GM13976 (cell line): ENCODE data around the gene TAF11.

Experiments used
- DNase-seq: peaks from one replicate; pipeline ENCODE4 v3.0.0; 2012; ENCODE audit warnings: low spot score
- in situ Hi-C: fragments of 300-500 bp; cut with MboI; formaldehyde crosslinking; loops from one replicate; pipeline ENCODE4 v1.12.0; 2022; ENCODE audit warnings: low sequenced_read_pairs, mixed read lengths, inconsistent platforms; ENCODE audit not compliant: unreplicated experiment
- TF ChIP-seq, protein P1 (sequence below): IDR thresholded peaks from 2 replicates; pipeline ENCODE4 v1.5.1; 2012; ENCODE audit warnings: borderline replicate concordance, mild to moderate bottlenecking; ENCODE audit not compliant: insufficient read depth; ENCODE audit errors: extremely low read depth, missing control alignments, control extremely low read depth

TAF11 gene

DNA sequence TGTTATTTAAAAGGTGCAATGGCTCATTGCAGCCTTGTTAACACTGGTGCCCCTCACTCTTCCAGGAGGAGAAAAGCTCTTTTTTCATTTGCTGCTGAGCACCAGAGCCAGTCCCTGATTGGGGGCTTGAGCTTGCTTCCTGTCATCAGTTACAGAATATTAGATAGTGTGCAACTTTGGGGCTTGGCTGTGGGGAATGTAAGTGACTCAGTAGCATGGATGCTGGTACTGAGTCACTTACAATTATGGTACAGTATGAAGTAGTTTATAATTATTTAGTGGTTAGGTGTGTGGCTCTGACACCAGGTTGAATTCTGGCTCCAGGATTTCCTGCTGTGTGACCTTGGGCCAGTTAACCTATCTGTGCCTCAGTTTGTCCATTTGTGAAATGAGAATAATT, 38.8 kb upstream of the TAF11 start:
- DNase-seq = no peak
- TF ChIP-seq, protein P1, sequence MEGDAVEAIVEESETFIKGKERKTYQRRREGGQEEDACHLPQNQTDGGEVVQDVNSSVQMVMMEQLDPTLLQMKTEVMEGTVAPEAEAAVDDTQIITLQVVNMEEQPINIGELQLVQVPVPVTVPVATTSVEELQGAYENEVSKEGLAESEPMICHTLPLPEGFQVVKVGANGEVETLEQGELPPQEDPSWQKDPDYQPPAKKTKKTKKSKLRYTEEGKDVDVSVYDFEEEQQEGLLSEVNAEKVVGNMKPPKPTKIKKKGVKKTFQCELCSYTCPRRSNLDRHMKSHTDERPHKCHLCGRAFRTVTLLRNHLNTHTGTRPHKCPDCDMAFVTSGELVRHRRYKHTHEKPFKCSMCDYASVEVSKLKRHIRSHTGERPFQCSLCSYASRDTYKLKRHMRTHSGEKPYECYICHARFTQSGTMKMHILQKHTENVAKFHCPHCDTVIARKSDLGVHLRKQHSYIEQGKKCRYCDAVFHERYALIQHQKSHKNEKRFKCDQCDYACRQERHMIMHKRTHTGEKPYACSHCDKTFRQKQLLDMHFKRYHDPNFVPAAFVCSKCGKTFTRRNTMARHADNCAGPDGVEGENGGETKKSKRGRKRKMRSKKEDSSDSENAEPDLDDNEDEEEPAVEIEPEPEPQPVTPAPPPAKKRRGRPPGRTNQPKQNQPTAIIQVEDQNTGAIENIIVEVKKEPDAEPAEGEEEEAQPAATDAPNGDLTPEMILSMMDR = no peak

DNA sequence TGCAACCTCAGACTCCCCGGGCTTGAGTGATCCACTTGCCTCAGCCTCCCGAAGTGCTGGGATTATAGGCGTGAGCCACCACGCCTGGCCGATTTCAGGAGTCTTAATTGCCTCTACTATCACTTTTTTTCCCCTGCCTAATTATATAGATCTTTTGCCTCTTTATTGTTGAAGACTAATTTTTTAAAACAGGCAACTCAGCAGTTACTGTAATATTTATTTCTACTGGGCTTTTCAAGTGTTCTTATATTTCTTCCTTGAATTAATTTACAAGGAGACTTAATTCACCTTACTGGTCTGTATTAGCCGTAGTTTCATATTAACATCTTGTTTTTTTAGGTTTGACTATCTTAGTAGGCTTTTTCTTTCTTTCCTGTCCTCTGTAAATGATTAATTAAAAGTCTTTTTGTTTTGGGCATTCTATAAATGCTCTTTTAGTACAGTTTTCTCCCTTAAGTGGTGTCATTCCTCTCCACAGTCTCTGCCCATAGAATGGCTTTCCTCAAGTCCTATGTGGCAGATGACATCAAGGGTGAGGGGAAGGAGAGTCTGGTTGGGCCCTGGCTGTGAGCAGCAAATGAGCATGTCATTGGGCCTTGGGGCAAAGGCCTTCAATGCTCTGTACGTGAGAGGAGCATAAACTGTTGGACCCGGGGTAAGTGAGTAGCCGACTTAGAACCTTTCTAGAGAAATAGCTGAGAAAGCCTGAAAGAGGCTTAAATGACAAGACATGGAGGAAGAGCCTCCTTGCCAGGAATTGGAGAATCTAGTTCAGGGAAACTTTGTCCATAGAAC, 37.2 kb upstream of the TAF11 start:
- DNase-seq = no peak
- in situ Hi-C loops = no loop called here
- TF ChIP-seq, protein P1 = no peak

More for the DNA sequence above, 38.8 kb upstream of the TAF11 start:
- in situ Hi-C loops = no loop called here

DNA sequence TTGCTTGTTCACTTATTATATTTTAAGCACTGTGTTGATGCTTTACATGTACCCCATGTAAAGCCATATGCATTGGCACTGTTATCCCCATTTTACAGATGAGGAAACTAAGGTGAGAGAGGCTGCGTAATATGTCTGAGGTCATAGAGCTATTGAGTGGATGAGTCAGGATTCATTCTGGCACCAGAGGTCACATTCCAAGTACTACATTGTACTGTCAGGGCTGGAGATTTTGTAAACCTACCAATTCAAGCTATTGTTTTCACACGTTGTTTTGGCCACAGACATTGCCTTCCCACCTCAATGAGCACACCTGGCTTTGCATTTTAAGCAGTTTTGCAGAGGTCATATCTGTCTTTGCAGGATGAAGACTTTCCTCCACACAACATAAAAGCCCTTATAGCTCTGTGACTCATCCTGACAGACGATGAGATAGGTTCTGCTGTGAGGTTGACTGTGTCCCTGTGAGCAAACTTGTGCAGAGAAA, 34.4 kb upstream of the TAF11 start:
- TF ChIP-seq, protein P1 = no peak
- in situ Hi-C loops = no loop called here
- no peak for DNase-seq

DNA sequence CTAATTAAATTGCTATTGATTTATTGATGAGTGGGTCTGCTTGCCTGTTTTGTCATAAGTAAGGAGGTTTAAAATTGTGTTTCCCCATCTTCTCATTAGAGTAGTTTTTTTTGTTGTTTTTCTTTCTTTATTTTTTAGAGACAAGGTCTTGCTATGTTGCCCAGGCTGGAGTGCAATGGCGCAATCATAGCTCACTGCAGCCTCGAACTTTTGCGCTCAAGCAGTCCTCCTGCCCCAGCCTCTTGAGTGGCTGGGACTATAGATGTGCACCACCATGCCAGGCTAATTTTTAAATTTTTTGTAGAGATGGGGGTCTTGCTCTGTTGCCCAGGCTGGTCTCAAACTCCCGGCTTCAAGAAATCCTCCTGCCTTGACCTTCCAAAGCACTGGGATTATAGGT, 32.3 kb upstream of the TAF11 start:
- in situ Hi-C loops = no loop called here
- TF ChIP-seq, protein P1 = no peak
- no peak for DNase-seq

DNA sequence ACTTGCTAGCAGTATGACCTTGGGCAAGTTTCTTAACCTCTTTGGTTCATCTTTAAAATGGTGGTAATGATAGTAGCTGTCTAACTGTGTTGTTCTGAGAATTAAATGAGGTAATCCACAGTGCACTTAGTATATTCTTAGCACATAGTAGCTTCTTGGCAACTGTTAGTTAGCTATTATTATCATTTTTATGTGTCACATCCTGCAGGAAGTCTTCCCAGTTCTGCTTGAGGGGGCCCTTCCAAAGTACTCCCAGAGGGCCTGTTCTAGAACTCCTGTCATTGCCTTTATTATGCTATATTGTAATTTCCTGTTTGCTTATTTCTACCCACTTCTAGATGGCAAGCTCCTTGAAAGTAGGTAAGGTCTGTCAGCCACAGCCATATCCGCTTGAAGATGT, 31.8 kb upstream of the TAF11 start:
- in situ Hi-C loops = no loop called here
- TF ChIP-seq, protein P1 = no peak
- no peak for DNase-seq

DNA sequence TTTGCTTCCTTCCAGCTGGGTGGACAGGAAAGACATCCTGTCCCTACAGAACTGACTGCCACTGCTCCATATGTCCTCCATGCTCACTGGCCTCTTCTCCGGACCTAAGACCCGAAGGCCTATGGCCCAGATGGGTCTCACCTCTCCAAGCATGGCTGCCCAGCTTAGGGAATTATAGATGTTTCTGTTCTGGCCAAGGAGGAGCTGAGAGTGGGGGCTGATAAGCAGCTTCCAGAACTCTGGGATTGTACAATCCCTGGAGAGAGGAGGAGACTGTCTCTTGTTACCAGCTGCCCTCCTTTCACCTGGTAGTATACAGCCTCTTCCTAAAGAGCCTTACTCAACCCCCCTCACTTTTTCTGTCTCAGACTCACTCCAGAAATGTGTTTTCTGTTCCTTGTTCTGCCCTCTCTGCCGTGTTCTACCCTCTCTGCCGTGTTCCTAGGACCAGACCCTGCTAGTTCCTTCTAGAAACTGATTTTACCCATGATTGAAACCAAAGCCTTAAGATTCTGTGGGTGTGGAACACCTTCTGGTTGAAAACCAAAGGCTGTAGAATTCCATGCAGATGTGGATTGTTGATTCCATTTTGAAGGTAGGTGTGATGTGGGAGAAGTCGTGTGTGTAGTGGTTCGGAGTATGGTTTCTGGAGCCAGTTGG, 29.9 kb upstream of the TAF11 start:
- in situ Hi-C loops = no loop called here
- TF ChIP-seq, protein P1 = no peak

More for the DNA sequence above, 29.9 kb upstream of the TAF11 start:
- no peak for DNase-seq
